D721Med (cell line): Measurements from ENCODE around the gene RXFP4.

Experiments used
- DNase-seq: peaks from one replicate; pipeline ENCODE4 v3.0.0; 2011; ENCODE audit warnings: low spot score; ENCODE audit not compliant: insufficient read length
- FAIRE-seq: peaks from 2 replicates; lab custom pipeline; 2011; peaks lifted over from hg19 to GRCh38; lab: Jason Lieb, UNC
- TF ChIP-seq, protein P1 (sequence below): IDR thresholded peaks from 2 replicates; pipeline ENCODE4 v1.5.1; 2012; ENCODE audit warnings: mild to moderate bottlenecking, control low read depth; ENCODE audit not compliant: insufficient read depth; ENCODE audit errors: missing control alignments

The RXFP4 gene

GRCh38 chr1:155968670-155969069, 27.2 kb downstream of the RXFP4 start:
- FAIRE-seq = no peak
- TF ChIP-seq, protein P1, sequence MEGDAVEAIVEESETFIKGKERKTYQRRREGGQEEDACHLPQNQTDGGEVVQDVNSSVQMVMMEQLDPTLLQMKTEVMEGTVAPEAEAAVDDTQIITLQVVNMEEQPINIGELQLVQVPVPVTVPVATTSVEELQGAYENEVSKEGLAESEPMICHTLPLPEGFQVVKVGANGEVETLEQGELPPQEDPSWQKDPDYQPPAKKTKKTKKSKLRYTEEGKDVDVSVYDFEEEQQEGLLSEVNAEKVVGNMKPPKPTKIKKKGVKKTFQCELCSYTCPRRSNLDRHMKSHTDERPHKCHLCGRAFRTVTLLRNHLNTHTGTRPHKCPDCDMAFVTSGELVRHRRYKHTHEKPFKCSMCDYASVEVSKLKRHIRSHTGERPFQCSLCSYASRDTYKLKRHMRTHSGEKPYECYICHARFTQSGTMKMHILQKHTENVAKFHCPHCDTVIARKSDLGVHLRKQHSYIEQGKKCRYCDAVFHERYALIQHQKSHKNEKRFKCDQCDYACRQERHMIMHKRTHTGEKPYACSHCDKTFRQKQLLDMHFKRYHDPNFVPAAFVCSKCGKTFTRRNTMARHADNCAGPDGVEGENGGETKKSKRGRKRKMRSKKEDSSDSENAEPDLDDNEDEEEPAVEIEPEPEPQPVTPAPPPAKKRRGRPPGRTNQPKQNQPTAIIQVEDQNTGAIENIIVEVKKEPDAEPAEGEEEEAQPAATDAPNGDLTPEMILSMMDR = no peak
- no peak for DNase-seq

GRCh38 chr1:155969377-155969791, 27.9 kb downstream of the RXFP4 start:
- DNase-seq = no peak
- no peak for FAIRE-seq
- TF ChIP-seq, protein P1 = no peak

DNA sequence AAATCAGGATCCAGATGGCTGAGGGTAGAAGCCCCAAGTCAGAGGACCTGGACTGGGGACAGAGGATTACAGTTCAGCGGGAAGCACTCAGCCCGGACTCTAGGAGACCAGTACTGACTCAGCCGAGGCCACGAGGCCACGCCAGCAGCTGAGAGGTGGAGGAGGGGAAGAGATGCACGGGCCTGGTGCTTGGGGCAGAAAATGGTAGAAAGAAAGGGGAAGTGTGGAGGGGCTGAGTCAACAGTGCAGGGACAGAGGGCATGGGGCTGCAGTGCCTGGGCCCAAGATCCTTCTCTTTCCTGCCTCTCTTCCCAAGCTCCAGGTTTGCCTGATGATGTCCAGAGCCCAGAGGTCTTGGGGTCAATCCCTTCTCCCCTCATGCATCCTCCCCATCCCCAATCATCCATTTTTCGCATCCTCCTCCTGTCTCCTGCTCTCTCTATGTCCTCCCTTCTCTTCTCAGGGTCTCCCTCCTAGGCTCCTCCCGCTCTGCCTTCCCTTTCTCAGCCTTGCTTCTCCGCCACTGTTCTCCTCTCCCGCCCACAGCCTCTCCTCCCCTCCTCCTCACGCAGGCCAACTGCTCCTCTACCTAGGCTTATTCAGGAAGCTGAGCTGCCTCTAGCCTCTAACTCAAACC, 29.2 kb downstream of the RXFP4 start:
- TF ChIP-seq, protein P1 = no peak
- DNase-seq (no peak), FAIRE-seq (no peak)

DNA sequence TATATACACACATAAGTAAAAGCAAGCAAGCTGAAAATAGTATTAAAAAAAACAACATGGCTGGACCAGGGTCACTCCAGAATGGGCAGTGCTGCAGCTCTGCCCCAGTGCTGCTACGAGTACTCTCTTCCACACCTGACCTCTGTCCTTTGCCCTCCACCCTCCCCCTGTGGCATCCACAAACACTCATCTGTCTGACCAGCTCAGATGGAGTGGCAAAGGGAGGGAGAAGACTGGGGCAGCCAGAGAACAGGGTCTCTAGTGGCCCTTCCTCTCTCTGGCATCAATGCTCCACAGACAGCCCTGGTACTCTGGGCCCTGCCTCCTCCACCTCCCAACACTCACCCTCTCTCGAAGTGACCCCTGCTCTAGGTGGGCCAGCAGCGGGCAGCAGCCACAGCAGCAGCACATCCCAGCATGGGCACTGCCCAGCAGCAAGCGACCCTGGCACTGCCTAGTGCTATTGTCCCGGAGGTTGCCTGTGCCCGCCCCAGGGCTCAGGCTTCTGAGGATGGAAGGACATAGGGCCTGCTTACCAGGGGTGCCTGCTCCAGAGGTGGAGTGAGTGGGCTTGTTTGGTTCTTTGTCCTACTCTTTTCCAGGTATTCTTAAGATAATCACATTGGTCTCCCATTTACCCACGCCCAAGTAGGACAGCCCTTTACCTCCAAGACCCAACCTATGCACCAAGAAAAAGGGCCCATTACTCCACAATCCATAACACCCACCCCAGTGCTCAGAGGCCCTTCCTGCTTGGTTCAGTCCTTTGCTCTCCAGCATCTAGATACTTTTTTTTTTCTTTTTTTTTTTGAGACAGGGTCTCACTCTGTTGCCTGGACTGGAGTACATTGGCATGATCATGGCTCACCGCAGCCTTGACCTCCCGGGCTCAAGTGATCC, 30.7 kb downstream of the RXFP4 start:
- TF ChIP-seq, protein P1 = no peak
- FAIRE-seq = no peak
- no peak for DNase-seq

DNA sequence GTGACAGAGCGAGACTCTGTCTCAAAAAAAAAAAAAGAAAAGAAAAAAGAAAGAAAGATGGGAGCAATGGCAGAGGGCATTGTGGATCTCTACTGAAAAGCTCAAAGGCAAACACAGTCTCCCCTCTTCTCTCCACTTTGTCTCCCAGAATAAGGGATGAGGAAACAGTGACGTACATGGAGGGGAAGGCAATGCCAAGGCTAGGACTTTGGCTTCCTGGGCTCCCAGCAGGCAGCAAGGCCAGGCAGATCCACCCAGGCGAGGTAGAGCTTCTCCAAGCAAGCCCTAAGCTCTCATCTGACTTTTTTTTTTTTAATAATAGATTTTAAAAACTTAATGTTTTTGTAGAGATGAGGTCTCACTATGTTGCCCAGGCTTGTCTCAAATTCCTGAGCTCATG, 32.3 kb downstream of the RXFP4 start:
- TF ChIP-seq, protein P1 = no peak
- FAIRE-seq (no peak), DNase-seq (no peak)

GRCh38 chr1:155974208-155975115, 33.0 kb downstream of the RXFP4 start:
- DNase-seq (no peak), FAIRE-seq (no peak)
- TF ChIP-seq, protein P1 = no peak
